Endothelial cell (in vitro differentiated cells): ENCODE measurements around the gene CCNY. TPM values are rescaled to one million over a fixed set of nuclear protein-coding genes. Genes with fewer than 3 reads are reported as not detected.
"Not testable (repeated sequence)": the region's sequence is repeated elsewhere in the genome, so short reads cannot be mapped to it uniquely, and the experiment has no call there.

ENCODE experiments used
- DNase-seq: peaks from one replicate; pipeline ENCODE4 v3.0.0; 2021; ENCODE audit warnings: low spot score
- H3K27ac Mint-ChIP-seq: one replicate; pipeline ENCODE4 v1.8.0; 2021; ENCODE audit warnings: mixed read lengths, inconsistent platforms; ENCODE audit not compliant: unreplicated experiment
- H3K27me3 Mint-ChIP-seq: one replicate; pipeline ENCODE4 v1.8.0; 2021; ENCODE audit warnings: mild to moderate bottlenecking, moderate library complexity, mixed read lengths, inconsistent platforms; ENCODE audit not compliant: unreplicated experiment
- H3K36me3 Mint-ChIP-seq: one replicate; pipeline ENCODE4 v1.8.0; 2021; ENCODE audit warnings: mild to moderate bottlenecking, low read depth, mixed read lengths, inconsistent platforms; ENCODE audit not compliant: unreplicated experiment
- H3K4me1 Mint-ChIP-seq: one replicate; pipeline ENCODE4 v1.8.0; 2021; ENCODE audit warnings: mild to moderate bottlenecking, mixed read lengths, inconsistent platforms; ENCODE audit not compliant: unreplicated experiment
- H3K4me3 Mint-ChIP-seq: one replicate; pipeline ENCODE4 v1.8.0; 2021; ENCODE audit warnings: mild to moderate bottlenecking, mixed read lengths, inconsistent platforms; ENCODE audit not compliant: unreplicated experiment
- H3K9me3 Mint-ChIP-seq: one replicate; pipeline ENCODE4 v1.8.0; 2021; ENCODE audit warnings: mixed read lengths, inconsistent platforms; ENCODE audit not compliant: unreplicated experiment
- total RNA-seq: library from RNA; stranded (reverse); fragmentation: NEBNext Ultra II Directional; extraction: Animal tissue kit (Norgen Biotek cat#: 25700); gene quantifications from one replicate; pipeline ENCODE4 v1.2.1, GENCODE V29; 2021; ENCODE audit not compliant: unreplicated experiment
- TF ChIP-seq, protein P1 (sequence below): fragments of 200-600 bp; sonication (generic); IDR thresholded peaks from one replicate; pipeline ENCODE4 v1.5.0; 2021; ENCODE audit warnings: antibody characterized with exemption; ENCODE audit not compliant: unreplicated experiment

CCNY gene
- total RNA-seq, 1 donor from 2014 or later, result 169 TPM

GRCh38 chr10:35300063-35300699 is 36.1 kb upstream of the CCNY start:
- Mint-ChIP-seq H3K4me1 (peaks cover 7% of the 10 kb centered on the region), H3K36me3 (no peaks in the 10 kb centered on the region), H3K27me3 (peaks cover 3% of the 10 kb centered on the region), H3K9me3 (no peaks in the 10 kb centered on the region), H3K4me3 (no peak overlapping the region), H3K27ac (no peak overlapping the region)
- TF ChIP-seq, protein P1, sequence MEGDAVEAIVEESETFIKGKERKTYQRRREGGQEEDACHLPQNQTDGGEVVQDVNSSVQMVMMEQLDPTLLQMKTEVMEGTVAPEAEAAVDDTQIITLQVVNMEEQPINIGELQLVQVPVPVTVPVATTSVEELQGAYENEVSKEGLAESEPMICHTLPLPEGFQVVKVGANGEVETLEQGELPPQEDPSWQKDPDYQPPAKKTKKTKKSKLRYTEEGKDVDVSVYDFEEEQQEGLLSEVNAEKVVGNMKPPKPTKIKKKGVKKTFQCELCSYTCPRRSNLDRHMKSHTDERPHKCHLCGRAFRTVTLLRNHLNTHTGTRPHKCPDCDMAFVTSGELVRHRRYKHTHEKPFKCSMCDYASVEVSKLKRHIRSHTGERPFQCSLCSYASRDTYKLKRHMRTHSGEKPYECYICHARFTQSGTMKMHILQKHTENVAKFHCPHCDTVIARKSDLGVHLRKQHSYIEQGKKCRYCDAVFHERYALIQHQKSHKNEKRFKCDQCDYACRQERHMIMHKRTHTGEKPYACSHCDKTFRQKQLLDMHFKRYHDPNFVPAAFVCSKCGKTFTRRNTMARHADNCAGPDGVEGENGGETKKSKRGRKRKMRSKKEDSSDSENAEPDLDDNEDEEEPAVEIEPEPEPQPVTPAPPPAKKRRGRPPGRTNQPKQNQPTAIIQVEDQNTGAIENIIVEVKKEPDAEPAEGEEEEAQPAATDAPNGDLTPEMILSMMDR, result no peak
- DNase-seq, result no peak

DNA sequence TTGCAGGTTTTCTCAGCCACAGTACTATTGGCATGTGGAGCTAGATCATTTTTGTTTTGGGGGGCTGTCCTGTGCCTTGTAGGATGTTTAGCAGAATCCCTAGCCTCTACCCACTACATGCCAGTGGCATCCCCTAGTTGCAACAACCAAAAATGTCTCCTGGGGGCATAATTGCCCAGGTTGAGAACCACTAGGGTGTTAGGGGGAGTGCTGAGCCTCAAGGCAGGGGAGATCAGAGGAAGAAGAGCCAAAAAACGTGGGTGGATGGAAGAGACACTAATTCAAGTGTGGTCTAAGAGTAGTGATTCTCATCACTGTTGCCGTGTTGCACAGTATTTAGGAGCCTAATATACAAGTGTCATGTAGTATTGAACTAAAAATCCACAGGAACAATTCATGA is 31.7 kb upstream of the CCNY start:
- peaks cover 10% of the 10 kb centered on the region for H3K4me1 Mint-ChIP-seq
- no peak overlapping the region for H3K4me3 Mint-ChIP-seq
- no peaks in the 10 kb centered on the region for H3K9me3 Mint-ChIP-seq
- no peak for DNase-seq
- no peak overlapping the region for H3K27ac Mint-ChIP-seq
- H3K36me3 Mint-ChIP-seq, result no peaks in the 10 kb centered on the region
- H3K27me3 Mint-ChIP-seq, result no peaks in the 10 kb centered on the region
- TF ChIP-seq, protein P1, result no peak

GRCh38 chr10:35306852-35307251 is 29.5 kb upstream of the CCNY start:
- TF ChIP-seq, protein P1, result no peak
- no peak overlapping the region for H3K4me3 Mint-ChIP-seq
- no peak for DNase-seq
- no peaks in the 10 kb centered on the region for H3K36me3 Mint-ChIP-seq
- H3K4me1 Mint-ChIP-seq, result peaks cover 10% of the 10 kb centered on the region
- no peaks in the 10 kb centered on the region for H3K27me3 Mint-ChIP-seq
- H3K27ac Mint-ChIP-seq, result no peak overlapping the region
- H3K9me3 Mint-ChIP-seq, result no peaks in the 10 kb centered on the region

GRCh38 chr10:35307297-35307696 is 29.0 kb upstream of the CCNY start:
- H3K4me3 Mint-ChIP-seq, result no peak overlapping the region
- no peak for DNase-seq
- H3K9me3 Mint-ChIP-seq, result no peaks in the 10 kb centered on the region
- TF ChIP-seq, protein P1, result no peak
- no peak overlapping the region for H3K27ac Mint-ChIP-seq
- no peaks in the 10 kb centered on the region for H3K27me3 Mint-ChIP-seq
- H3K4me1 Mint-ChIP-seq, result peaks cover 10% of the 10 kb centered on the region
- no peaks in the 10 kb centered on the region for H3K36me3 Mint-ChIP-seq

- Mint-ChIP-seq H3K4me1 (peaks cover 13% of the 10 kb centered on the region), H3K4me3 (no peak overlapping the region), H3K27ac (peak overlapping the region; percentile 49), H3K9me3 (no peaks in the 10 kb centered on the region), H3K36me3 (no peaks in the 10 kb centered on the region), H3K27me3 (peaks cover 2% of the 10 kb centered on the region)
- DNase-seq, result no peak
- TF ChIP-seq, protein P1, result no peak
These were observed 27.5 kb upstream of the CCNY start for GRCh38 chr10:35308809-35309208.

GRCh38 chr10:35314142-35314541 is 22.2 kb upstream of the CCNY start:
- not testable (repeated sequence) for H3K27me3 Mint-ChIP-seq, H3K27ac Mint-ChIP-seq, H3K4me1 Mint-ChIP-seq, DNase-seq, H3K4me3 Mint-ChIP-seq, H3K9me3 Mint-ChIP-seq
- peaks cover 20% of the 10 kb centered on the region for H3K36me3 Mint-ChIP-seq

DNA sequence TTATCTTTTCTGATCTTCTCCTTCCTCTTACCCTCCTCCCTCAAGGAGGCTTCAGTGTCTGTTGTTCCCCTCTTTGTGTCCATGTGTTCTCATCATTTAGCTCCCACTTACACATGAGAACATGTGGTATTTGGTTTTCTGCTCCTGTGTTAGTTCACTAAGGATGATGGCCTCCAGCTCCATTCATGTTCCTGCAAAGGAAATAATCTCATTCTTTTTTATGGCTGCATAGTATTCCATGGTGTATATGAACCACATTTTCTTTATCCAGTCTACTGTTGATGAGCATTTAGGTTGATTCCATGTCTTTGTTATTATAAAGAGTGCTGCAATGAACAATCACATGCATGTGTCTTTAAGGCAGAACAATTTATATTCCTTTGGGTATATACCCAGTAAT is 21.1 kb upstream of the CCNY start:
- DNase-seq, H3K27me3 Mint-ChIP-seq, H3K9me3 Mint-ChIP-seq, H3K4me1 Mint-ChIP-seq, H3K27ac Mint-ChIP-seq: not testable (repeated sequence)
- Mint-ChIP-seq H3K36me3 (peaks cover 20% of the 10 kb centered on the region), H3K4me3 (peak overlapping the region; percentile 53)
